K562 treated with DMSO at 1 percent for 12 hours (cell line): ENCODE data around the gene ADAM15. TPM values are rescaled to one million over a fixed set of nuclear protein-coding genes. Genes with fewer than 3 reads are reported as not detected.

ENCODE experiments used
- total RNA-seq: library from RNA; unstranded; fragments of 300-600 nt; gene quantifications from 2 replicates; pipeline ENCODE4 v1.2.3, GENCODE V29; 2022; ENCODE audit not compliant: insufficient read depth

Gene ADAM15, protein sequence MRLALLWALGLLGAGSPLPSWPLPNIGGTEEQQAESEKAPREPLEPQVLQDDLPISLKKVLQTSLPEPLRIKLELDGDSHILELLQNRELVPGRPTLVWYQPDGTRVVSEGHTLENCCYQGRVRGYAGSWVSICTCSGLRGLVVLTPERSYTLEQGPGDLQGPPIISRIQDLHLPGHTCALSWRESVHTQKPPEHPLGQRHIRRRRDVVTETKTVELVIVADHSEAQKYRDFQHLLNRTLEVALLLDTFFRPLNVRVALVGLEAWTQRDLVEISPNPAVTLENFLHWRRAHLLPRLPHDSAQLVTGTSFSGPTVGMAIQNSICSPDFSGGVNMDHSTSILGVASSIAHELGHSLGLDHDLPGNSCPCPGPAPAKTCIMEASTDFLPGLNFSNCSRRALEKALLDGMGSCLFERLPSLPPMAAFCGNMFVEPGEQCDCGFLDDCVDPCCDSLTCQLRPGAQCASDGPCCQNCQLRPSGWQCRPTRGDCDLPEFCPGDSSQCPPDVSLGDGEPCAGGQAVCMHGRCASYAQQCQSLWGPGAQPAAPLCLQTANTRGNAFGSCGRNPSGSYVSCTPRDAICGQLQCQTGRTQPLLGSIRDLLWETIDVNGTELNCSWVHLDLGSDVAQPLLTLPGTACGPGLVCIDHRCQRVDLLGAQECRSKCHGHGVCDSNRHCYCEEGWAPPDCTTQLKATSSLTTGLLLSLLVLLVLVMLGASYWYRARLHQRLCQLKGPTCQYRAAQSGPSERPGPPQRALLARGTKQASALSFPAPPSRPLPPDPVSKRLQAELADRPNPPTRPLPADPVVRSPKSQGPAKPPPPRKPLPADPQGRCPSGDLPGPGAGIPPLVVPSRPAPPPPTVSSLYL
- 44.7 and 44.9 TPM in 2 replicates for total RNA-seq

GRCh38 chr1:155050560-155051341, at the start of gene ADAM15:
Gene ADAM15, plus strand, starts transcription at chr1:155051316. Its CDS starts 71 bp downstream, at chr1:155051387.

GRCh38 chr1:155002464-155003226, 48.5 kb upstream of the ADAM15 start, which contains the start of gene ZBTB7B:
Gene ZBTB7B, plus strand, starts transcription at chr1:155002802. Its CDS starts 11,859 bp downstream, at chr1:155014661.

GRCh38 chr1:155033524-155033923, 17.6 kb upstream of the ADAM15 start, which contains the start of the genes DCST1 and DCST2:
Gene DCST1, plus strand, starts transcription at chr1:155033824. Its CDS starts 213 bp downstream, at chr1:155034037.
Gene DCST2, minus strand, starts transcription at chr1:155033781. Its CDS starts 80 bp downstream, at chr1:155033701.

GRCh38 chr1:155063550-155064110, 12.5 kb downstream of the ADAM15 start, which contains the start of gene EFNA4:
Gene EFNA4, plus strand, starts transcription at chr1:155063740. Its CDS starts 84 bp downstream, at chr1:155063824.

DNA sequence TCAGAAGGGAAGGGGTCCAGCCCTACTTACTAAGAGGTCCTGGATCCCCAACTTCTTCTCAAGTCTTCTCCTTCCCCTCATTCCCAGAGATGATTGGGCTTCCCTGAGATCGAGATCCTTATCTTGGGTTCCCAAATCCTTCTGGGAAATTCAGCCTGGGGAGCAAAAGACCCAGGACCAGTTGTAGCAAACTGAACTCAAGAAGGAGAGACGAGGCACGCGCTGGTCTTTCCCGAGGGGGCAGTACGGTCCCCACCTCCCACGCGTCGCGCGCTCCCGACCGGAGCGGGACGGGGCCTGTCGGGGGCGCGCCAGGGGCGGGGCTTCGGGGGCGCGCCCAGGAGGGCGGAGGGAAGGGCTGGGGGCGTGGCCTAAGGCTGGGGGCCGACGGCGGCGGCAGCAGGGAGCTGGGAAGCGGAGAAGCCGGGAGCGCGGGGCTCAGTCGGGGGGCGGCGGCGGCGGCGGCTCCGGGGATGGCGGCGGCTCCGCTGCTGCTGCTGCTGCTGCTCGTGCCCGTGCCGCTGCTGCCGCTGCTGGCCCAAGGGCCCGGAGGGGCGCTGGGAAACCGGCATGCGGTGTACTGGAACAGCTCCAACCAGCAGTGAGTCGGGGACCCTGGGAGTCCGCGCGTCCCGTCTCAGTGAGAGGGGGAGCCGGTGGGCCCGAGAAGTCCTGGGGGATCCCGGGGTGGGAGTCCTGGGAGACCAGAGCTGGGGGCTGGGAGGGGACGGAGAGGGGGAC, 27.5 kb downstream of the ADAM15 start, which contains the start of gene EFNA3:
Gene EFNA3, plus strand, starts transcription at position 369 of the 741 bp plus-strand sequence. Its CDS starts 105 bp downstream, at position 474.

Other genes starting within 250 kb of the ADAM15 start
- not detected in 2 replicates for gene KCNN3, start 181.0 kb upstream of the ADAM15 start, total RNA-seq
- 12.9 and 20.3 TPM in 2 replicates for gene PMVK, start 114.6 kb upstream of the ADAM15 start, total RNA-seq
- gene PBXIP1, start 95.2 kb upstream of the ADAM15 start, total RNA-seq = 15.6 and 22.5 TPM in 2 replicates
- 29.6 and 51.5 TPM in 2 replicates for gene PYGO2, start 89.5 kb upstream of the ADAM15 start, total RNA-seq
- 26.5 and 56.6 TPM in 2 replicates for gene SHC1, start 80.6 kb upstream of the ADAM15 start, total RNA-seq
- gene CKS1B, start 76.6 kb upstream of the ADAM15 start, total RNA-seq = 450 and 472 TPM in 2 replicates
- 39.5 and 45.7 TPM in 2 replicates for gene FLAD1, start 68.0 kb upstream of the ADAM15 start, total RNA-seq
- not detected in 2 replicates for gene LENEP, start 57.7 kb upstream of the ADAM15 start, total RNA-seq
- 31.1 and 37.0 TPM in 2 replicates for gene ZBTB7B, start 48.5 kb upstream of the ADAM15 start, total RNA-seq
- gene DCST2, start 17.5 kb upstream of the ADAM15 start, total RNA-seq = 0.99 and 2.2 TPM in 2 replicates
- not detected in 2 replicates for gene DCST1, start 17.5 kb upstream of the ADAM15 start, total RNA-seq
- gene EFNA4, start 12.4 kb downstream of the ADAM15 start, total RNA-seq = 11.9 and 16.0 TPM in 2 replicates
- gene EFNA3, start 27.5 kb downstream of the ADAM15 start, total RNA-seq = 5.3 and 6.7 TPM in 2 replicates
- gene EFNA1, start 76.6 kb downstream of the ADAM15 start, total RNA-seq = 3.9 and 5.4 TPM in 2 replicates
- gene SLC50A1, start 84.5 kb downstream of the ADAM15 start, total RNA-seq = 106 and 112 TPM in 2 replicates
- 98.9 and 177 TPM in 2 replicates for gene DPM3, start 89.2 kb downstream of the ADAM15 start, total RNA-seq
- gene KRTCAP2, start 122.0 kb downstream of the ADAM15 start, total RNA-seq = 303 and 367 TPM in 2 replicates
- gene TRIM46, start 122.5 kb downstream of the ADAM15 start, total RNA-seq = 0.26 TPM in 1 of 2 replicates, not detected in the other
- 3.1 and 3.3 TPM in 2 replicates for gene THBS3, start 156.6 kb downstream of the ADAM15 start, total RNA-seq
- gene MTX1, start 157.4 kb downstream of the ADAM15 start, total RNA-seq = 61.9 and 73.8 TPM in 2 replicates
- gene ENTREP3, start 204.2 kb downstream of the ADAM15 start, total RNA-seq = 19.8 and 37.2 TPM in 2 replicates
- 109 and 129 TPM in 2 replicates for gene SCAMP3, start 211.0 kb downstream of the ADAM15 start, total RNA-seq
- gene CLK2, start 222.2 kb downstream of the ADAM15 start, total RNA-seq = 21.7 and 62.2 TPM in 2 replicates
- 2.8 and 5.7 TPM in 2 replicates for gene HCN3, start 226.1 kb downstream of the ADAM15 start, total RNA-seq